GM18858 (cell line): ENCODE results near the gene PLCD3.

ENCODE experiments used
- ATAC-seq: cut with Tn5 transposase; IDR thresholded peaks from one replicate; pipeline ENCODE4 v1.9.1; 2021; ENCODE audit not compliant: unreplicated experiment

Gene PLCD3

GRCh38 chr17:45104907-45105624 lies 27.2 kb downstream of the PLCD3 start:
- no peak for ATAC-seq

DNA sequence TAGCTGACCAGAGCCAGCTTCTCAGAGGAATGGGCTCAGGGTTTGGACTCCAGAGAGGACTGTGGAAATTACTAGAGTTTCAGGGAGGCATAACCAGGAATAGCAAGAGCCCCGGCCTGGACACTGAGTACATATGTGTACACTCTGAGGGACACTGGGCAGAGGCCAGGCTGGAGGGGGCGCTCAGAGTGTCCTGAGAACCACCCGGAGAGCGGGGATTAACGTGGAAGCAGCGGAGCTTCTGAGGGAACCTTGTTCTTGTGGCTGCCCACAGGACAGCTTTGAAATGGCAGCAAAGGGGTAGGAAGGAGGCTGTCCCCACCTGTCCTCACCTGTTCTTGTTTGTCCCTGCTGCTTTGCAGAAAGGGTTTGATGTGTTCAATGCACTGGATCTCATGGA lies 27.8 kb downstream of the PLCD3 start:
- no peak for ATAC-seq

- ATAC-seq, result no peak
These were observed 28.3 kb downstream of the PLCD3 start for GRCh38 chr17:45104029-45104428.

DNA sequence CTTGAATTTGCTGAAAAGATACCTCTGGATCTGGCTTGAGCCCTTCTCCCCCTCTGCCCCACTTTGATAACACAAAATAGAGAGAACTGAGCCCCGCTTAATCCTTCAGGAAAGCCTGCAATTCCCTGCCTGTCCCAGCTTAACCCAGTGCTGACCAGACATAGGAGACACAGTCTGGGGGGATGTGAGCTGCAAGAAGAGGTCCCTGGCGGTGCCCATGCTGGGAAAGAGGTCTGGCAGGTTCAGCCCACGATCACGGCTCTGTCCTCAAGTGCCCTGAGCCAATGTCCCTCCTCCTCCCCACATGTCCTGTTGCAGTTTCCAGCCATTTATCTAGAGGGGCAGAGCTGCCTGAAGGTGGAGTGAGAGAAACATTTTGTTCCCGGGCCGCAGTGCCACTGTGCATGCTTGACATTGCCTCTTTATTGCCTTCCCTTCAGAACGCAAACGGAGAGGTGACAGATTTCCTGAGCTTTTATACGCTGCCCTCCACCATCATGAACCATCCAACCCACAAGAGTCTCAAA lies 29.0 kb downstream of the PLCD3 start:
- no peak for ATAC-seq

DNA sequence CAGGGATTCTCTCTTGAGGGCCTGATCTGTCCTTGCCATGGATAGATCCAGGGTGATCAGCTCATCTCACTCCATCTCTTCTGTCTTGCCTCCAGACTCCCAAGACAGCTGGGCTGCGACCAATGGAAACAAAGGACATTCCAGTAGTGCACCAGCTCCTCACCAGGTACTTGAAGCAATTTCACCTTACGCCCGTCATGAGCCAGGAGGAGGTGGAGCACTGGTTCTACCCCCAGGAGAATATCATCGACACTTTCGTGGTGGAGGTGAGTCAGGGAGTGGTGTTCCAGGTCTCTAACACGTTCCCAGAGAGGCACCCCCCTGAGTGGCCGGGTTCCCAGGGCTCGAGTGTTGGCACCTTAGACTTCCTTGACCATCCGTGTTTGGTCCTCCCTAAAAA lies 29.5 kb downstream of the PLCD3 start:
- ATAC-seq, result no peak

DNA sequence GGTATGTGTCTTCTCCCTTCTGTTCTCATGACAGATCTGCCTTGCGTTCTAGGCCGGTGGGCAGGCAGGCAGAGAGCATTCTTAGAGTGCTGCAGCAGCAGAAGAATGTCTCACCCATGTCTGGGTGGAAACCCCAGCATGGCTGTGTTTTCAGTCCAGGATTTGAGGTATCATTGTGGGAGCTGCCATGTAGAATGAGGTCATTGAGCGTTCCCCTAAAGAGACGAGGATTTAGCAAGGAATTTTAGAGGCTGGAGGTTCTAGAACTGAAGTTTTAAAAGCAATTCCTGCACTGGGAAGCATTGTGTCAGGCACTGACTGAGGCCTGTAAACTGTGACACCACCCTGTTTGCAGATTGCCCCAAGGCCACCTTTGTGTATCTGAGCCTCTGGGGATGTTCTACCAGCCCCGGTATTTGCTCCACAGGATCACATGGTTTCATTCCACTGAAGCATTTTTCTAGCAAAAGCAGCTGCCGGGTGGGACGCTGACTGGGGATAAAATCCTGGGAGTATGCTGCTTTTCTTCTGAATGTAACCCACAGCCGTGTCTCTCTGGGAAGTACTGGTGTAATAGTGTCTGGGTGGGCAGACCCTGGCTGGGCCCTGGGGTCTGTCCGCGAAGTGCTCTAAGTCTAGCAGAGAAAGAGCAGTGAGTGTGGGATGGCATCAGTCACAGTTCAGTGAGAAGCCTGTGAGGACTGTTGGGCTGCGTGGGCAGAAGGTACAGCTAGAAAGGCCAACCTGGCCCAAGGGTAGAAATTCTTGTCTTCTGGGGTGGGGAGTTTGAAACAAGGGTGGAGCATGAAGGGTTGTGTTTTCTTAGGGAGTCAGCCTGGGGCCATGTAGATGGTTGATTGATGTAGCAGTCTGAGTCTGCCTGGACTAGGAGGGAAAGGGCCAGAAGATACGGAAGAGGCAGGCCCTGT lies 30.2 kb downstream of the PLCD3 start:
- no peak for ATAC-seq

- ATAC-seq, result no peak
These were observed 30.8 kb downstream of the PLCD3 start for GRCh38 chr17:45101546-45101882.

- ATAC-seq, result no peak
These were observed 33.3 kb downstream of the PLCD3 start for GRCh38 chr17:45098869-45099616.

DNA sequence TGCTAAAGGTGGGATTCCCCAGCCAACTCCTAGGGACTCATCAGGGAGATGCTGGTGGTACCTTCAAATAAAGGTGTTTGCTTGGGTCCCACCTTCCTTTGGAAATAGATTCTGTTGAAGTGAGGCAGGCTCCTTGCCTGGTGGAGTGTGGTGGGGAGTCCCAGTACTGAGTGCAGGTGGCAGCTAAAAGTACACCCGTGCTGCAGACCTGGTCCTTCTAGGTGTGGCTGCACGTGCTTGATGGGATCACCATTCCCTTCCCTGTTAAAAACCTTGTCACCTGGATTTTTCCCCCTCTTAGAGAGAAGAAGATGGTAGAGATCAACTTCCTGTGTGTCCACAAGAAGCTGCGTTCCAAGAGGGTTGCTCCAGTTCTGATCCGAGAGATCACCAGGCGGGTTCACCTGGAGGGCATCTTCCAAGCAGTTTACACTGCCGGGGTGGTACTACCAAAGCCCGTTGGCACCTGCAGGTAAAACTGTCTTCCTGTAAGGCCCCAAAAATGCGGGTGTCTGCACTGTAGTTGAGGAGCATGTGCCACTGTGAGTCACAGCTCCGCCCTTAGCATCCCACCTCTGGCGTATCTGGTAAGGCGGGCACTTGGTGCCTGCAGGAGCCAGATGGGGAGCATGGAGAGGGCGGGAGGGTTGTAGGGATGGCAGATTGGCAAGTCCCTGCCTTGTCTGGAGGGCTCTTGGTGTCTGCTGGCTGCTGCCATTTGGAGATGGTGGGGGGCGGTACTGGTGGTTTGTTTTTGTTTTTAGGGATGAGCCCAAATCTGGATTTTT lies 34.0 kb downstream of the PLCD3 start:
- no peak for ATAC-seq

- no peak for ATAC-seq
These were observed 35.4 kb downstream of the PLCD3 start for GRCh38 chr17:45096926-45097325.

DNA sequence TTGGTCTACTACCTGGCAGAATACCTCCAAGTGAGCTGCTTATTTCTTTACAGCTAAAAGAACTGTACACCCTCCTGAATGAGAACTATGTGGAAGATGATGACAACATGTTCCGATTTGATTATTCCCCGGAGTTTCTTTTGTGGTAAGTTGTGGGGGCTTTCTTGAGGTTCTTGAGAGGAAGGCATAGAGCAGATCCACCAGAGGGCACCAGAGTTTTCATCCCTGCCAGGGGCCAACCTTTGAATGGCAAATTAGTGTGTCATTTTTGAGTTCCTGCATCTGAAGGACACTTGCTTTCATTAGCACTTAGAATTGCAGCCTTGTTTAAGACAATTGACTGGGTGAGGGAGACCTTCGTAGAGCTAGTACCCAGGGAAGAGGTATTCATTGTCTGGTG lies 36.2 kb downstream of the PLCD3 start:
- no peak for ATAC-seq

GRCh38 chr17:45093444-45094110 lies 38.7 kb downstream of the PLCD3 start:
- no peak for ATAC-seq

DNA sequence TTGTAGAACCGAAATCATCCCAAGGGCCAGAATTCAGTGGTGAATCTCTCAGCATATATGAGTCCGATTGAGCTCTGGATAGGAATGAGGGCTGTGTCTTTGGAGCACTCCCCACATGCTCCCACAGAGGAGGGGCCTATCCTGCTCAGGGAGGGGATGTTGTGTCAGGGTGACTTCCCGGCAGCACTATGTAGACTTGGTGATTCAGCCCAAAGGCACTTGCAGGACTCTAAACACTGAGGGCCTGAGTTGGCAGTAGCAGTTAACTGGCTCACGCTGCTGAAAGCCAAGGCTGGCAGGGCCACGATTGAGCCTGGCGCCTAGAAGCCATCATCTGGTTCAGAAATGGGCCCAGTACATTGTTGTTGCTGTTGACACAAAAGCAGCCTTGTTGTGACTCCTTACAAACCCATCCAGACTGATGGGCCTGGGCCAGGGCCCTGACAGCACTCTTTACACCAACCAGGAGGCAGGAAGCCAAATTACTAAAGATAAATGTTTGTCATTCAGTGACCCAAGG lies 39.3 kb downstream of the PLCD3 start:
- no peak for ATAC-seq

- ATAC-seq, result no peak
These were observed 40.4 kb downstream of the PLCD3 start for GRCh38 chr17:45091778-45092425.

DNA sequence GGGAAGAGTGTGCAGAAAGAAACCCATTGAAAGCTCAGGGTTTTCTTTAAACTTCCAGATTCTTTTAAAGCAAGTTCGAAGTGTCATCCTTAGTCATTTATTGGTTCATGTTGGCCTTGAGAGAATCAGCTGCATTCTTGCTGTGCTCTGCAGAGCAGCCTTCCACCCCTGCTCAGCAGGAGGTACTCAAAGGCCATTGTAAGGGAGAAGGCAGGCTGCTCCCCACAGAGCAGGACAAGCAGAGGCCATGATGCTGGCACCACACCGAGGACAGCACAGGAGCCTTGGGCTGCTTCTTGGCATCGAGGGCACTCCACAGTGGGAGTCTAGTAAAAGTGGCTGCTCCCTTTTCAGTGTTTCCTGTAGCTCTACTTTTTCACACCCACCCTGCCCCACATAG lies 41.6 kb downstream of the PLCD3 start:
- ATAC-seq, result no peak

GRCh38 chr17:45088741-45089140 lies 43.6 kb downstream of the PLCD3 start:
- no peak for ATAC-seq

DNA sequence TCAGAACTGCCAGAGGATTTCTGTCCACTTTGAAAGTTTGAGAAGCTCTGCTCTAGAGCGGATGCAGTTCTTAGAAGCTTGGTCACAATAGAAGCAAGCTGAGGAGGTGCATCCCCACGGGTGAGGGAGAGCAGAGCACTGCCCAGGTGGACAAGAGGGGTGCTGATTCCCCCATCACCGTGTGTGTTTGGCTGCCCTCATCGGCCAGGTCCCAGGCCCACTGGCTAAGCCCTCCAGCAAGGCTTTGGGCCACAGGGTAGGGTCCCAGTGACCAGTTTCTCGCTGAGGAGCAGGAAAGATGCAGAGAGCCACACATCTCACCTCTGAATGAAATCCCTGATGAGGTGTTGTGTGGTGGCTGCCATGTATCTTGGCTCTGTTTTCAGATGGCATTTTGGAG lies 44.3 kb downstream of the PLCD3 start:
- ATAC-seq, result no peak

DNA sequence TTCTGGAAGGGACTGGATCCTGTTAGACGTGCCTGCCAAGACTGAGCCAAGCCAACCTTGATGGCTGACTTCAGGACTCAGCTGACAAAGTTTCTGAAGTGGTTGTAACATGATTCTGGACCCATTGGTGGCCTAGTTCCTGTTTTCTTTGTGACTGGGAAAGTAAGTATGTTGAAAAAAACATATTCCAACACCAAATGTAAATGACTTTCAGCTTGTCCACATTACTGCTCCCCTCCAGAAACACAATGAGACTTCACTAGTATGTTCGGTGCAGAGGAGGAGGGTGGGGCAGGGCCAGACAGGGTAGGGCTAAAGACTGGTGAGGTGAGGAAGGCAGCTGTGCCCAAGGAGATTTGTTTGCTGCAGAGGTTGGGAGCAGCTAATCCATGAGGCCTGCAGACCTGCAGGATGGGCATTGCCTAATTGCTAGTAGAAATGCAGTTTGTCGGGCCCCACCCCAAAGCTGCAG lies 44.8 kb downstream of the PLCD3 start:
- no peak for ATAC-seq

DNA sequence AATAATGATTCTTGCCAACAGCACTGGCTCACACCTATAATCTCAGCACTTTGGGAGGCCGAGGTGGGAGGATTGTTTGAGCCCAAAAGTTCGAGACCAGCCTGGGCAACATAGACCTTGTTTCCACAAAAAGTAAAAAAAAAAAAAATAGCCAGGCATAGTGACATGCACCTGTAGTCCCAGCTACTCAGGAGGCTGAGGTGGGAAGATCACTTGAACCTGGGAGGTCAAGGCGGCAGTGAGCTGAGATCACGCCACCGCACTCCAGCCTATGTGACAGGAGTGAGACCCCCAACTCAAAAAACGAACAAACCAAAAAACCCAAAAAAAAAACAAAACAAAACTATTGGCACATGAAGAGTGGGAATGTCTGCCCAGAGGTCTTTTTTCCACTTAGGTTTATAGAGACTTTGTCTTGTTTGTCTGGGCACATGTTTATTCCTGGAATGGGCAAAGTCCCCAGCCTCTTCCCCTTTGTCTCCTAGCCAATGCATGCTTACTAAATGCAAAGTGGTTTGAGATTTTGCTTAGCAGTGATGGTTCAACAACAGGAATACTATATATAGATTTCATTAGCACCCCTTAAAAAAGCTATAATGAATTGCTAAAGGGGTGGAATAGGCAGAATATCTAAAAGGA lies 45.3 kb downstream of the PLCD3 start:
- ATAC-seq, result no peak
